A549 (cell line): ENCODE results near the gene TMPRSS4.

Source experiments
- CEBPB ChIP-seq, 2 experiments: fragments of >200 bp in 1 of 2; sonication (Bioruptor Twin) in 1 of 2; formaldehyde crosslinking in 1 of 2; IDR thresholded peaks; 2 replicates each; pipeline ENCODE4 v1.6.1; 2012 to 2016
- CTCF ChIP-seq: fragments of >200 bp; sonication (Bioruptor Twin); formaldehyde crosslinking; IDR thresholded peaks from 3 replicates; pipeline ENCODE4 v1.5.1; 2016
- EHF ChIP-seq: fragments of 250-450 bp; sonication (Bioruptor Pico); IDR thresholded peaks from 2 replicates; pipeline ENCODE4 v1.5.0; 2020; ENCODE audit warnings: mild to moderate bottlenecking
- EP300 ChIP-seq, 2 experiments: fragments of >200 bp; sonication (Bioruptor Twin); formaldehyde crosslinking; IDR thresholded peaks; 2 replicates in 1 of 2; 3 replicates in 1 of 2; pipeline ENCODE4 v1.6.1; 2016 to 2017
- HDAC2 ChIP-seq: fragments of 200-600 bp; sonication (generic); IDR thresholded peaks from 2 replicates; pipeline ENCODE4 v1.6.1; 2016
- HMGXB4 ChIP-seq: fragments of 250-450 bp; sonication (Bioruptor Pico); IDR thresholded peaks from 2 replicates; pipeline ENCODE4 v1.5.0; 2021; ENCODE audit warnings: mild to moderate bottlenecking, moderate library complexity, borderline replicate concordance
- KDM1A ChIP-seq: fragments of 200-600 bp; sonication (generic); IDR thresholded peaks from 2 replicates; pipeline ENCODE4 v1.6.1; 2016; ENCODE audit warnings: low read depth, mild to moderate bottlenecking
- PBX3 ChIP-seq: IDR thresholded peaks from 2 replicates; pipeline ENCODE4 v1.6.1; 2012
- POLR2A ChIP-seq: IDR thresholded peaks from 2 replicates; pipeline ENCODE4 v1.6.1; 2012; ENCODE audit warnings: mild to moderate bottlenecking, low read length
- RCOR1 ChIP-seq: fragments of 150-350 bp; IDR thresholded peaks from 2 replicates; pipeline ENCODE4 v1.6.1; 2014; ENCODE audit warnings: antibody characterized with exemption, low read length, low read depth
- SMC3 ChIP-seq: fragments of >200 bp; sonication (Bioruptor Twin); formaldehyde crosslinking; IDR thresholded peaks from 3 replicates; pipeline ENCODE4 v1.6.1; 2018; ENCODE audit warnings: inconsistent platforms
- ZNF302 ChIP-seq: fragments of 250-450 bp; sonication (Bioruptor Pico); IDR thresholded peaks from 2 replicates; pipeline ENCODE4 v1.9.0; 2021; ENCODE audit warnings: inconsistent platforms, mild to moderate bottlenecking, moderate library complexity
- TF ChIP-seq, protein P1 (sequence below): fragments of 450-650 bp; IDR thresholded peaks from 2 replicates; pipeline ENCODE4 v1.6.1; 2014; ENCODE audit warnings: antibody characterized with exemption
- TF ChIP-seq, protein P2 (sequence below): fragments of 150-350 bp; IDR thresholded peaks from 2 replicates; pipeline ENCODE4 v1.6.1; 2014; ENCODE audit warnings: low read depth, mild to moderate bottlenecking, low read length

DNA sequence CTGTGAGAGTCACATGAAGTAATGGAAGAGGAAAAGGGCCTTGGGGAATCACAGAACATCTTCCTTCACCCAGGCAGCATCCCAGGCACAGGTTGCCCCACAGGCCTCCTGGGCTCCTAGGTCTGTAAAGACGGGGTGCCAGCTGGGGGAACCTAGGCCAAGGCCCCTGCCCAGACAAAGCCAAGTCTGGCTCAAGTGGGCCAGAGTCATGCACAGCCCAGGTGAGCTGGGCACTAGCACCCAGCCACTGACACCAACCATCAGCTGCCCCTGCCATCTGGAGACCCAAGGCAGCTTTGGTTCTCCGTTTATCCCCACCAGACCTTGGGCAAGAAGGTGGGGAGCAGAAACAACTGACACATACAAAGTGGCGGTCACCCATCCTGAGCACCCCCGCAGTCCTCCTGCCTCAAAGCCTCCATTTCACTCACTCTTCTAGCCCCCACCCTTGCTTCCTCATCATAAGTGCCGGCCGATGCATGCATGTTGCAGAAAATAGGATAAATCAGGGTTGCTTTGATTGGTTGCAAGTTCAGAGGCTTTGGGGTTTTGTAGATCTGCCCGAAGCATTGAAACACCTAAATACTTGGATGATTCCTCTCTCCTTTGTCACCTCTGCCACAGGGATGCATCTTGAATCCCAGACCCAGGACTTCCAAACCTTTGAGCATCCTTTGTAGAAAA is 26.5 kb upstream of the TMPRSS4 start:
- TF ChIP-seq POLR2A (no peak), CTCF (no peak), KDM1A (no peak), EHF (CRISPR knock-in tag) (no peak), HDAC2 (no peak), RCOR1 (no peak), HMGXB4 (CRISPR knock-in tag) (no peak), CEBPB (IDR thresholded peaks at IDR 0.05) (no peak), ZNF302 (CRISPR knock-in tag) (no peak), SMC3 (no peak), EP300 (IDR thresholded peaks at IDR 0.05) (no peak), PBX3 (no peak)
- TF ChIP-seq, protein P1, sequence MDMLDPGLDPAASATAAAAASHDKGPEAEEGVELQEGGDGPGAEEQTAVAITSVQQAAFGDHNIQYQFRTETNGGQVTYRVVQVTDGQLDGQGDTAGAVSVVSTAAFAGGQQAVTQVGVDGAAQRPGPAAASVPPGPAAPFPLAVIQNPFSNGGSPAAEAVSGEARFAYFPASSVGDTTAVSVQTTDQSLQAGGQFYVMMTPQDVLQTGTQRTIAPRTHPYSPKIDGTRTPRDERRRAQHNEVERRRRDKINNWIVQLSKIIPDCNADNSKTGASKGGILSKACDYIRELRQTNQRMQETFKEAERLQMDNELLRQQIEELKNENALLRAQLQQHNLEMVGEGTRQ, result no peak
- TF ChIP-seq, protein P2, sequence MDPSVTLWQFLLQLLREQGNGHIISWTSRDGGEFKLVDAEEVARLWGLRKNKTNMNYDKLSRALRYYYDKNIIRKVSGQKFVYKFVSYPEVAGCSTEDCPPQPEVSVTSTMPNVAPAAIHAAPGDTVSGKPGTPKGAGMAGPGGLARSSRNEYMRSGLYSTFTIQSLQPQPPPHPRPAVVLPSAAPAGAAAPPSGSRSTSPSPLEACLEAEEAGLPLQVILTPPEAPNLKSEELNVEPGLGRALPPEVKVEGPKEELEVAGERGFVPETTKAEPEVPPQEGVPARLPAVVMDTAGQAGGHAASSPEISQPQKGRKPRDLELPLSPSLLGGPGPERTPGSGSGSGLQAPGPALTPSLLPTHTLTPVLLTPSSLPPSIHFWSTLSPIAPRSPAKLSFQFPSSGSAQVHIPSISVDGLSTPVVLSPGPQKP, result no peak
